Kidney (tissue), 14 donors: ENCODE measurements around the gene GPRC5D. TPM values are rescaled to one million over a fixed set of nuclear protein-coding genes. Genes with fewer than 3 reads are reported as not detected.

Experiments
- DNase-seq, 5 donors: peaks; one replicate each; pipeline ENCODE4 v3.0.0-alpha.2; 2013 to 2020
- FAIRE-seq: peaks from 2 replicates; lab custom pipeline; 2012; peaks lifted over from hg19 to GRCh38; lab: Jason Lieb, UNC
- H3K27ac ChIP-seq, 2 donors: one replicate each; pipeline ENCODE4 v1.7.0; 2013; ENCODE audit warnings: low read depth in 2 of 2, low read length in 2 of 2, inconsistent platforms in 1 of 2
- H3K27me3 ChIP-seq: one replicate; pipeline ENCODE4 v1.7.1; 2013; ENCODE audit warnings: low read length, inconsistent platforms; ENCODE audit not compliant: control insufficient read depth, insufficient read depth
- H3K36me3 ChIP-seq, 3 donors: one replicate each; pipeline versions ENCODE4 v1.7.0 to v1.7.1; 2013; ENCODE audit warnings: low read length in 3 of 3, control low read depth in 1 of 3, inconsistent platforms in 1 of 3; ENCODE audit not compliant: insufficient read depth in 3 of 3, control insufficient read depth in 2 of 3
- H3K4me1 ChIP-seq, 3 donors: one replicate each; pipeline versions ENCODE4 v1.7.0 to v1.7.1; 2013; ENCODE audit warnings: low read length in 3 of 3, inconsistent platforms in 1 of 3, low read depth in 1 of 3; ENCODE audit not compliant: control insufficient read depth in 2 of 3, insufficient read depth in 2 of 3
- H3K4me3 ChIP-seq, 3 donors: one replicate each; pipeline versions ENCODE4 v1.7.0 to v1.8.1; 2013; ENCODE audit warnings: low read length in 3 of 3, control low read depth in 1 of 3, inconsistent platforms in 1 of 3
- H3K9ac ChIP-seq, 3 donors: one replicate each; pipeline versions ENCODE4 v1.7.0 to v1.7.1; 2013; ENCODE audit warnings: low read length in 3 of 3, control low read depth in 1 of 3, inconsistent platforms in 1 of 3
- H3K9me3 ChIP-seq, 3 donors: one replicate each; pipeline versions ENCODE4 v1.7.0 to v1.7.1; 2013; ENCODE audit warnings: low read length in 3 of 3, control low read depth in 1 of 3, inconsistent platforms in 1 of 3; ENCODE audit not compliant: control insufficient read depth in 2 of 3, insufficient read depth in 1 of 3
- intact Hi-C: fragments of 100-400 bp; cut with DNase I; formaldehyde crosslinking; loops from one replicate; pipeline ENCODE4 v1.11.1; 2022
- polyA plus RNA-seq: library from polyadenylated mRNA; stranded (reverse); fragments of 350-450 nt; fragmentation: Illumina TruSeq; extraction: RNeasy Lipid Tissue Mini Kit (QIAGEN cat#74804); gene quantifications from one replicate; pipeline ENCODE4 v1.2.3, GENCODE V29; 2014; ENCODE audit warnings: low read depth, low replicate concordance; ENCODE audit not compliant: insufficient read depth
- total RNA-seq: library from RNA; stranded (reverse); fragmentation: NEBNext Ultra II Directional; extraction: Animal tissue kit (Norgen Biotek cat#: 25700); gene quantifications from one replicate; pipeline ENCODE4 v1.2.1, GENCODE V29; 2021
- TF ChIP-seq, protein P1 (sequence below): IDR thresholded peaks from 3 replicates; pipeline ENCODE4 v1.5.1; 2012; ENCODE audit warnings: mild to moderate bottlenecking, moderate library complexity, borderline replicate concordance; ENCODE audit not compliant: insufficient read depth; ENCODE audit errors: extremely low read depth
- donor health status: control.
- donor health status: control.
- donor health status: control.
- donor health status: control.
- donor health status: control.
- donor health status: DM: yes; HTN: yes; CAD: no.
- donor health status: Normal renal cell carcinoma (clear cell type).

GPRC5D gene
- total and polyA plus RNA-seq, 2 donors from 2014 or later, result 0.25 TPM; not detected in 1

GRCh38 chr12:12898136-12898717 lies 53.7 kb downstream of the GPRC5D start:
- Histone ChIP-seq H3K4me1 (no peaks in the 10 kb centered on the region), H3K27me3 (no peaks in the 10 kb centered on the region), H3K27ac (no peak overlapping the region), H3K36me3 (no peaks in the 10 kb centered on the region), H3K9me3 (no peaks in the 10 kb centered on the region), H3K4me3 (no peak overlapping the region), H3K9ac (no peak overlapping the region)
- FAIRE-seq (no peak), DNase-seq (no peak)
- TF ChIP-seq, protein P1, sequence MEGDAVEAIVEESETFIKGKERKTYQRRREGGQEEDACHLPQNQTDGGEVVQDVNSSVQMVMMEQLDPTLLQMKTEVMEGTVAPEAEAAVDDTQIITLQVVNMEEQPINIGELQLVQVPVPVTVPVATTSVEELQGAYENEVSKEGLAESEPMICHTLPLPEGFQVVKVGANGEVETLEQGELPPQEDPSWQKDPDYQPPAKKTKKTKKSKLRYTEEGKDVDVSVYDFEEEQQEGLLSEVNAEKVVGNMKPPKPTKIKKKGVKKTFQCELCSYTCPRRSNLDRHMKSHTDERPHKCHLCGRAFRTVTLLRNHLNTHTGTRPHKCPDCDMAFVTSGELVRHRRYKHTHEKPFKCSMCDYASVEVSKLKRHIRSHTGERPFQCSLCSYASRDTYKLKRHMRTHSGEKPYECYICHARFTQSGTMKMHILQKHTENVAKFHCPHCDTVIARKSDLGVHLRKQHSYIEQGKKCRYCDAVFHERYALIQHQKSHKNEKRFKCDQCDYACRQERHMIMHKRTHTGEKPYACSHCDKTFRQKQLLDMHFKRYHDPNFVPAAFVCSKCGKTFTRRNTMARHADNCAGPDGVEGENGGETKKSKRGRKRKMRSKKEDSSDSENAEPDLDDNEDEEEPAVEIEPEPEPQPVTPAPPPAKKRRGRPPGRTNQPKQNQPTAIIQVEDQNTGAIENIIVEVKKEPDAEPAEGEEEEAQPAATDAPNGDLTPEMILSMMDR, result no peak
- intact Hi-C loops, result no loop called here

DNA sequence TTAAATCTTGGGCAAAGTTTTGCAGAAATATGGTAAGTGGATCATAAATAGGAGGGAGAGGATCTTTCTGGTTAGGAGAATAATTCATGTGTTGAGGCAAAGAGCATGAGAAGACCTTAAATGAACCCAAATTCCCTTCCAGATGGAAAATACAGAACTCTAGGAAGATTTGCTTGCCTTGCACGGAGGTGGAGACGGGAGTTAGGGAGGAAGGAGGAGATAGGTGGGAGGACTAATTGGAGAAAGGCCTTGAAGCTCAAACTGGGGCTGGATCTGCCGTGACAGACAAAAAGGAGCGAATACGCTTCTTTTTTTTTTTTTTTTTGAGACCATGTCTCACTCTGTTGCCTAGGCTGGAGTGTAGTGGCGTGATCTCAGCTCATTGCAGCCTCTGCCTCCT lies 54.7 kb downstream of the GPRC5D start:
- no peak for FAIRE-seq
- no peak overlapping the region for H3K4me3 ChIP-seq
- intact Hi-C loops, result no loop called here

DNA sequence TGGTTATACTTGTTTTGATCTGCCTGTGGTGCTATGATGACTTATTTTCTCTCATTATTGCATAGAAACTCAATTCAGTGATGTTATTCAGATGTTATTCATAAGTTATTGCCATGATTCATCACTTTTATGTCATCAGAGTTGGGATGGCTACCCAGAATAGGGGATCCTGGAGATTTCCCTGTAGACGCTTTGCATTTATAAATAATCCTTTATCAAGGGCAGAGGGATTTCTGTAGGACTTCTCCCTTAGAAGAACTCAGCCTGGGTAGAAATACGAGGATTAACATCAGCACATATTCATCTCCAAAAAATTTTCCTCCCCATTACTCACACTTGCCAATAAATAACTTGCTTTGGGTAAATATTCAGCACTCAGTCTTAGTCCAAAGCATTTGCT lies 55.7 kb downstream of the GPRC5D start:
- DNase-seq (no peak), FAIRE-seq (no peak)
- TF ChIP-seq, protein P1, result no peak
- Histone ChIP-seq H3K9me3 (no peaks in the 10 kb centered on the region), H3K36me3 (no peaks in the 10 kb centered on the region), H3K27ac (no peak overlapping the region), H3K9ac (no peak overlapping the region), H3K27me3 (no peaks in the 10 kb centered on the region), H3K4me3 (no peak overlapping the region), H3K4me1 (peaks cover 0 to under 1% (median 0%) of the 10 kb centered on the region in 3 donors)
- intact Hi-C loops, result no loop called here

More for the DNA sequence above, 54.7 kb downstream of the GPRC5D start:
- H3K27me3 ChIP-seq, result no peaks in the 10 kb centered on the region
- no peak overlapping the region for H3K27ac ChIP-seq
- no peak overlapping the region for H3K9ac ChIP-seq
- no peaks in the 10 kb centered on the region for H3K36me3 ChIP-seq
- no peaks in the 10 kb centered on the region for H3K9me3 ChIP-seq
- DNase-seq, result no peak
- TF ChIP-seq, protein P1, result no peak
- no peaks in the 10 kb centered on the region for H3K4me1 ChIP-seq

GRCh38 chr12:12893438-12893837 lies 58.5 kb downstream of the GPRC5D start:
- no peak for DNase-seq
- TF ChIP-seq, protein P1, result no peak
- H3K4me1 ChIP-seq, result peaks cover 0 to 6% (median 0%) of the 10 kb centered on the region in 3 donors
- H3K27me3 ChIP-seq, result no peaks in the 10 kb centered on the region
- H3K4me3 ChIP-seq, result no peak overlapping the region
- no peak overlapping the region for H3K9ac ChIP-seq
- FAIRE-seq, result no peak
- H3K9me3 ChIP-seq, result no peaks in the 10 kb centered on the region
- intact Hi-C loops, result no loop called here
- H3K27ac ChIP-seq, result no peak overlapping the region
- H3K36me3 ChIP-seq, result no peaks in the 10 kb centered on the region
